ENCODE measurements around the gene NCAM2.
"Not testable (repeated sequence)": the region's sequence is repeated elsewhere in the genome, so short reads cannot be mapped to it uniquely, and the experiment has no call there.

Gene NCAM2

DNA sequence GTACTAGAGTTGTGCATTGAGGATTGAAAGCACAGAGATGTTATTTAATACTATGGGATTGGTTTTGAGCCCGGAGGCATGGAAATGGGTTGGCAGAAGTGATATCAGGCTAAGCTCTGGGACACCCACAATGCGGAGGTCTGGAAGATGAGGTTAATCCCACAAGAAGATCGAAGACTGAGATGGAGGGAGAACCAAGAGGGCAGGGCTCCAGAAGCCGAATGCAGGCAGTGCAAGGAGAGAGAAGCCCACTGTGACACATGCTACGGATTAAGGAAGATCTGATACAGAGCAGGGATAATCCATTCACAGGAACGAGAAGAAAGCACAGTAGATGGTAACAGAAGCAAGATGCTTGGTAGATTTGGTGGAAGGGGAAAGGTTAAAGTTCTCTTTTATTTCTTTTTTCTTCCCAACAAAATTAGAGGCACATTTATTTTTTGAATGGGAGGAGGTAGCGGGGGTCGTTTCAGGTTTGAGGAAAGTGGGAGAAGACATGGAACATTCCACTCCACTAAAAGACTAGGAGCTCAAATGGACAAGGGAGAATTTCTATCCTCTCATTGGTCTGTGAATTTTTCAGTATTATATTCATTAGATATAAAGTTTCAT lies 113.2 kb downstream of the NCAM2 start:
- DNase-seq: no peak

DNA sequence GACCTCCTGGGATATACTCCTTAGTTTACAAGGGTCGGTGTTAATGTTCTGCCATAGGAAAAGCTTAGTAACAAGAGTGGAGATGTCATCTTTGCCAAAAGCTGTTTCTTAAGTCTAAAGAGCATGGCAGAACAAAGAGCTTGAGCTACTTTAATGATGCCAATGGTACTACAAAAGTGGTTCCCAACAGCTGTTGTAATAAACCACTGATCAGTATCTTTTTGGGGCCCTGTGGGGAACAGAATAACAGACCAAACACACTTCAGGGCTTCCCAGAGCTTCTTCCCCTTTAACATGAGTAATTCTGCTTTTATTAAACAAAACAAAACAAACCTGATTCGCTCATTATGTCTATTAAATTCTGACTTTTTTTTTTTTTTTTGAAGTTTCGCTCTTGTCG lies 116.3 kb downstream of the NCAM2 start:
- no peak for DNase-seq

DNA sequence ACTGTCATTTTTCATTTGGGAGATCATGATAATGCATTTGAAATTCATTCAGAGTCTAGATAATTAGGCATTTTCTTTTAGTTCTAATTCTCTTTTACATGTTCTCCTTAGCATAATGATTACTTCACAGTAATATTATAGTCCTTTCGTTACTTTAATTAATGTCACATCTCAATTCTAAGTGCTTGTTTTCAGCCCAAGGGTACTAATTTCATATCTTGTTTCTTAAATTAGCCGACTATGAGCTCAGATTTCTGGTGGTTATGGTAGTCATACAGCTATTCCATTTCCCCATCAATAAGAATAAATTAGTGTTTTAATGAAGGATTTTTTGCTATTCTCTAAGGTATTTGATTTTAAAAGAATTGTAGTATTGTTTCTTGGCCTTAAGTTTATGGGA lies 120.9 kb downstream of the NCAM2 start:
- no peak for DNase-seq

DNA sequence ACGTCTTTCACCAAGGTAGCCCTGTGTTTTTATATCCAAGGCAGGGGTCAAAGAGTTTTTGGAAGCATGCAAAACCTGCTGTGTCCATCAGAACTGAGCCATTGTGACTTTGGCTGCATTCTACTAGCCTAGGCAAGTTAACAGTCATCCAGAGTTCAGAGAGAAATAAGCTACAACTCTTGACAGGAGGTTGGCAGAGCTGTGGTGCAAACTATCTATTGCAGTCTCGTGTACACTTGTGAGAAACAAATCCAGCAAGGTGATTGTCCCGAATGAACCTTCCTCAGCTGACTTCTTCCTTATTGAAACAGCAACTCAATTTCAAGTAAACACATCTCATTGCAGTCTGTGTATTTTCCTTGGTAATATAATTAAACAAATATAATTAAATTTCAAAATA lies 124.5 kb downstream of the NCAM2 start:
- DNase-seq: no peak

DNA sequence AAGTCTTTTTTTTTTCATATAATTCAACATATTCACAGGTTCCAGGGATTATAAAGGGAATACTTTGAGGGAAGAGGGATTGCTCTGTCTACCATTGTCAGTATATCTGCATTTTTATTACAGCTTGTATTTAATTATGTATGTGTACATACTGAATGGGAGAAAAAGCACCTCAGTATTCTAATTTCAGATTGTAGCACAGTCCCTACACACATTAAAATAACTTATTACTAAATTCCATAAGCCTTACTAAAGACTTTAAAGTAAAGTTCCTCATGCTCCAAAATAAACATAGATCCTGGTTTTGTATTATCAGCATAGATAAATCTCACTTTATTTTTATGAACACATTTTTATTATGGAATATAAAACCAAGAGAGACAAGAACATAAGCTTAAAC lies 134.2 kb downstream of the NCAM2 start:
- no peak for DNase-seq

DNA sequence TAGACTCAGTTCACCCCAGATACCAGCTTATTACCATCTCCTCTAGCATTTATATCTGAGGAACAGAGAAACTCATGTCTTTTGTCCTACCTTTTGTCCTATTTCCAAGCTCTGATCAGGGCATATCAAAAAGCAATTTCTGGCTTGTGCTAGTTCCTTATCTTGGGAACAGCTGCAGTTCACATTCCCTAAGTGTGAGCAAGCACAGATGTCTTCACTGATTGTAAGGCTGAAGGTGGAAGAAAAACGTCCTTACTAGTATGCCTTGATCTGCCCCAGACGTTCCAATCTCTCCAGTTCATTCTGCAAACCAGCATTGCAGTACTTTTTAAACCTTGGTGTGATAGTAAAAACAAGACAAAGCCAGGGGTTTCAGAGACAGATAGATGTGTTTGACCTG lies 139.8 kb downstream of the NCAM2 start:
- no peak for DNase-seq

DNA sequence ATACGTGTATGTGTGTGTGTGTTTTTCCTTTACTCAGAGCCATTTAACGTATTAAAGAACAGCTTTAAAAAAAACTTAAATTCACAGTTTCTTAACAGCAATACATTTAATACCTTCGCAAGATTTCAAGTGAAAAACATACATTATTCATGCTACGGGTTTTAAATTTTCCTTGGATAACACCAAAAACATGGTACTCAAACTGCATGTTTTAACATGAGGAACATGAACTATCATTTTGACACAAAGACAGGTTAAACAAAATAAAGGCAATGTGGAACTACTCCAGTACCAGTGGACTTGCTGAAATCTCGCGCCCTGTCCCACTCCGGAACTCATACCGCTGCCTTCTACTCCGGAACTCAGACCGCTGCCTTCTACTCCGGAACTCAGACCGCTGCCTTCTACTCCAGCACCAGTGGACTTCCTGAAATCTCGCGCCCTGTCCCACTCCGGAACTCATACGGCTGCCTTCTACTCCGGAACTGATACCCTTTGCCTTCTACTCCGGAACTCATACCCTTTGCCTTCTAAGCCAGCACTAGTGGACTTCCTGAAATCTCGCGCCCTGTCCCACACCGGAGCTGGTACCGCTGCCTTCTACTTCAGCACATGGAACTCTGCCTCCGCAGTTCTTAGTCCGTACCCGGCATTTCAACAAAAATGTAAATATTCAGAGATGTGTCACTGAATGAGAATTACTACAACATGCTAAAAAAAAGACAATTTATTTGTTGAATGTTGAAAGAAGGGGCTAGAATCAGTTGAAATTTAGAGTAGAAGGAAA lies 148.6 kb downstream of the NCAM2 start:
- no peak for DNase-seq

DNA sequence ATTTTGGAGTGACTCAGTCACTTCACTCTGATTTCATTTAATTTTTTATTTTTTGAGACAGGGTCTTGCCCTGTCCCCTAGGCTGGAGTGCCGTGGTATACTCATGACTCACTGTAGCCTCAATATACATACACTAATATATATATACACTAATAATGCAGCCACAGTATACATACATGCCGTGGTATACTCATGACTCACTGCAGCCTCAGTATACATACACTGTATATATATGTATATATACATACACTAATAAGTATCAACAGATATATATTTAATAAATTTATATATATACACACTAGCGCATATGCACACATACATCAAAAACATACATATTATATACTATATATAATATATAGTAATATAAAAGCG lies 149.2 kb downstream of the NCAM2 start:
- no peak for DNase-seq

DNA sequence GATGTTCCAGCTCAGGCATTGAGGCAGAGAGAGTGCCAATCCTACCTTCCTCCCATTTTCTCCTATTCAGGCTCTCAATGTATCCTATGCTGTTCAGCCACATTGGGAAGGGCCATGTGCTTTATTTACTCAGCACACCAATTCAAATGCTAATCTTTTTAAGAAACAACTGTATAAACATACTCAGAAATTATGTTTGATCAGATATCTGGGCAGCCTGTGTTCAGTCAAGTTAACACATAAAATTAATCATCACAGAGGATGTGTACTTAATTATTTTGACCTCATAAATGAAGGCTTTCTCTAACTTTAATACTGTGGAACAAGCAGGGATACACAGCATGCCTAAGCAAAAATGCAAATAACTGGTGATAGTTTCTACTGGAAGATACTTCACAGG lies 149.8 kb downstream of the NCAM2 start:
- no peak for DNase-seq

DNA sequence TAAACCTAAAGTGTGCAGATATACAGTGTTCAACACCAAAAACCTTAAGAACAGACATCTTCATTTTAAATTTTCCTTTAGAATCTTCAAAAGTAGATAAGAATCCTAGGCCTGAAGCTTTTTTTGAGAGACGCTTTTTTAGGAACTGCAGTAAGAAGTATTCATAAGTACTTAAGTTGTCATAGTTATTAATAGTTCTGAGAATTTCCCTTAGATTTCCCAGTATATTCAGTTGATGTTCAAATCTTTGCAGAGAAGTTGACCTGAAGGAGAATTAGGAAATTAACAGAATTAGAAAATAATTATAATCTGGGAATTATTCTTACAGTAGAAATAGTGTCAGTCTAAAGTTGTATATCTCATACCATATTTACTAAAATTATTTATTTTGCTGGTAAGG lies 150.3 kb downstream of the NCAM2 start:
- no peak for DNase-seq

DNA sequence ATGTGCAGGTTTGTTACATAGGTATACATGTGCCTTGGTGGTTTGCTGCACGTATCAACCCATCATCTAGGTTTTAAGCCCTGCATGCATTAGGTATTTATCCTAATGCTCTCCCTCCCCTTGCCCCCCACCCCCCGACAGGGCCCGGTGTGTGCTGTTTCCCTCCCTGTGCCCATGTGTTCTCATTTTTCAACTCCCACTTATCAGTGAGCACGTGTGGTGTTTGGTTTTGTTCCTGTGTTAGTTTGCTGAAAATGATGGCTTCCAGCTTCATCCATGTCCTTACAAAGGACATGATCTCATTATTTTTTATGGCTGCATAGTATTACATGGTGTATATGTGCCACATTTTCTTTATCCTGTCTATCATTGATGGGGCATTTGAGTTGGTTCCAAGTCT lies 151.2 kb downstream of the NCAM2 start:
- DNase-seq: not testable (repeated sequence)

DNA sequence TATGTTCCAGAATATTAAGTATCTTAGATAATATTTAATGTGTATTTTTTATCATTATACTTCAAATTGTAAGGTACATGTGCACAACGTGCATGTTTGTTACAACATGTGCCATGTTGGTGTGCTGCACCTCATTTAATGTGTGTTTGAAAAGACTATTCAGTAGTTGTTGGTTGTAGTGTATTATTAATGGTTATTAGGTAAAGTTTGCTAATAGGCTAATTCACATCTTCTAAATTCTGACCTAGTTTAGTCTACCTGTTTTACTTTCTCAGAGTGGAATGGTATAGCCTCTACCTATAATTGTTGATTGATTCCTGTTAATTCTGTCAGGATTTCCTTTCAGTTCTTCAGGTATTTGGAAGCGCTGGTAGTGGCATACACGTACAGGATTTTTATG lies 153.0 kb downstream of the NCAM2 start:
- no peak for DNase-seq

DNA sequence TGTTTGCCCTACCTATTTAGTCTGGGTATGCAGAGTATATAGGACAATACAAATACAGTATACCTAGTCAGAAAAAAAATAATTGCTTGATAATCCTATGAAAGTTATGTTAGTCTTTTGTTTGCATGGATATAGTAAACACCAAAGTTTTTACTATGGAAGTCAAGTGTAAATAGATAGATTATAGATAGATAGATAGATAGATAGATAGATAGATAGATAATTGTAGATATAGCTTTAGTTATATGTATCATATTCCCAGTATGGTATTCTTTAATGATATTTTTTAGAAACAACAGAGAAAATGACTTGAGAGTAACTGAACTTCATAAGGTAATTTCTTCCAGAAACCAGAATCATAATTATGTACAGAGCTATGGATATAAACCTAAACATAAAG lies 158.2 kb downstream of the NCAM2 start:
- no peak for DNase-seq

DNA sequence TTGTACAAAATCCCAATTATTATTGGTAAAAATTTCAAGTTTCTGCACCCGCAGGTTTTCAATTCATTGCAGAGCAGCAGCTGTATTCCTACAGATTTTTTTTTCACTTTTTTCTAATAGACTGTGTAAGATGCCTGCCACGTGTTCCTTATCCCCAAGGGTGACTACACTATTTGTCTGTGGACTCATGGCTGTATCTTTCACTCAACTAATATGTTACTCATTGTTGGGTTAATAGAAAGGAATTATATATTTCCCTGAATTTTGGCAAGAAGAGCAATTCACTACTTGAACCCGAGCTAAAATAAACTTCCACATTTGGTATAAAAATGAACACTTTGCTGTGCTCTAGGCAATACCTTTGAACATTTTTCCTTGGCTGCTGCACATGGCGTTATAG lies 158.7 kb downstream of the NCAM2 start:
- no peak for DNase-seq

DNA sequence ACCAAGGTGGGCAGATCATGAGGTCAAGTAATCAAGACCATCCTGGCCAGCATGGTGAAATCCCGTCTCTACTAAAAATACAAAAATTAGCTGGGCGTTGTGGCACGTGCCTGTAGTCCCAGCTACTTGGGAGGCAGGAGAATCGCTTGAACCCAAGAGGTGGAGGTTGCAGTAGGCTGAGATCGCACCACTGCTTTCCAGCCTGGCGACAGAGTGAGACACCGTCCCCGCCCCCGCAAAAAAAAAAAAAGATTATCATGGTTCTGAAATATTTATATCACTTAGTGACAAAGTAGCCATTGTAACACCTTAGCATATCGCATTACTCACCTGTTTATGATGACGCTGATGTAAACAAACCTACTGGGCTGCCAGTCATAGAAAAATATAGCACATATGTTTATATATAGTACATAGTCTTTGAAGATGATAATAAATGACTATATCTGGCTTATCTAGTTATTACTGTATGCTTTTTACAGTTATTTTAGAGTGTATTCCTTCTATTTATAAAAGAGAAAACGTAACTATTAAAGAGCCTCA lies 160.2 kb downstream of the NCAM2 start:
- DNase-seq: no peak

DNA sequence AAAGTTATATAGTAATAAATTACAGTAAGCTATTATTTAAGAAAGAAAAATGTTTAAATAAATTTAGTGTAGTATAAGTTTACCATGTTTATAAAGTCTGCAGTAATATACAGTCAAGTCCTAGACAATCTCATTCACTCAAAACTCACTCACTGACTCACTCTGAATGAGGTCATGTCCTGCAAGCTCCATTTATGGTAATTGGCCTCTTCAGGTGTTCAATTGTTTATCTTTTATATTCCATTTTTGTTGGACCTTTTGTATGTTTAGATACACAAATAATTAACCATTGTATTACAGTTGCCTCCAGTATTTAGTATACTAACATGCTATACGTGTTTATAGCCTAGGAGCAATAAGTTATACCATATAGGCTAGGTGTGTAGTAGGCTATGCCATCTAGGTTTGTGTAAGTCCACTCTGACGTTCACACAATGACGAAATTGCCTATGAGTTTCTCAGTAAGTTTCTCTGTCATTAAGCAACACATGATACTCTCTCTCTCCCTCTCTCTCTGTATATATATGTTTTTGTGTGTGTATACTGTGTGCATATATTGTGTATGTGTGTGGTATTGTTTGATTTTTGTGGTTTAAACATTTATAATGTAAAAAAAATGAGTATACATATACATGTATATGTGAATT lies 161.2 kb downstream of the NCAM2 start:
- no peak for DNase-seq

DNA sequence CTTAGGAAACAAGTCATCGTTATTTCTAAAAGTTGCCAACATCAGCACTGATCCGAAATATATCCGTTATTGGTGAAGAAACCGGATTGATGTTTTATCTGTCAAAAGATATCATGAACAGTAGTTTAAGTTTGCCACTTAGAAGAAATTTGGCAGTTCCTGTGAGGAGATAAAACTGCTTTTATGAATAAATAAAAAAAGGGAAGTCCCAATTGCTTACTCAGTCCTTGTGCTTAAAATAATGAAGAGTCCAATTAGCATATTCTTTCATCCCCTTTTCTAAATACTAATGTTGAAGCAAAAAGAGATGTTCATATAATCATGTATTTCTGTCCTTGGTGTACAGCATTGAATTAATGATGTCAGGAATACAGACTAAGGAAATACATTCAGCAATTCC lies 164.6 kb downstream of the NCAM2 start:
- no peak for DNase-seq

DNA sequence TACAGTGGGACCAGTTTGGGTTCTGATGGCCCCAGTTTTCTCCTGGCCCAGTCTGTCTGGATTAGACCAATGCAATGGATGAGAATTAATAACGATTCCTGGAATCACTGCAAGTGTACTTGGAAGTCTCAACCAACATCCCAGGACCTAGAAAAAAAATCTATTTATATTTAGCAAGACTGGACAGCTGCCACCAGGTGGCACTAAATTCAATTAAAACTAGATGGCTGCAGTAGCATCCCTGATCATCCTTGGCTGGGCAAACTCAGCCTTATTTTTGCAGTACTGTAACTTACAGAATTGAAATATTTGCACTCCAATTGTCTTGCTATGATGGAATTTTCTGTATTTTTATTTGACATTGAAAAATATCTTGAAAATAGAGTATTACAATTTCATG lies 165.7 kb downstream of the NCAM2 start:
- no peak for DNase-seq

DNA sequence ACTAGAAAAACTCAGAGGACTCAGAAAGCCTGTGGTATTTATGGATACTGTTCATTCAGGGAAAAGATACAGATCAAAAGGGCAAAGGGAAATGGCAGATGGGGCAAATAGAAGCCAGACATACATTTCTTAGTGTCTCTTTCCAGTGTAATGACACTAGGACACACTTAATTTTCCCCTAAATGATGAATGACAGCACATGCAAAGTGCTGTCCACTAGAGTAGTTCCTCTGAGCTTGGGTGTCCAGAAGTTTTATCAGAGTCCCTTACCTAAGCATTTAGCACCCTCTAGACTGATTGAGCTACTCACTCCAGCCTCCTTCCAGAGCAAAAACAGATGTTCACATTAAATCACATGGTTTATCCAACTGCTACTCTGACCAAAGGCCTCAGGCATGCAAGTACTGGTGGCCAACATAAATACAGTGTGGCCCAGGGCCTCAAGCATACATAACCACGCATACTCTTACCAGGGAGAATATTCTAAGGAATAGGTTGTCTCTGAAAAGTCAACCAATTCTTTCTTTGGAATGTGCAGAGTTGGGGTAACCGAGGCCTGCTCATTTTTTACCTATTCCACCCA lies 166.9 kb downstream of the NCAM2 start:
- no peak for DNase-seq

DNA sequence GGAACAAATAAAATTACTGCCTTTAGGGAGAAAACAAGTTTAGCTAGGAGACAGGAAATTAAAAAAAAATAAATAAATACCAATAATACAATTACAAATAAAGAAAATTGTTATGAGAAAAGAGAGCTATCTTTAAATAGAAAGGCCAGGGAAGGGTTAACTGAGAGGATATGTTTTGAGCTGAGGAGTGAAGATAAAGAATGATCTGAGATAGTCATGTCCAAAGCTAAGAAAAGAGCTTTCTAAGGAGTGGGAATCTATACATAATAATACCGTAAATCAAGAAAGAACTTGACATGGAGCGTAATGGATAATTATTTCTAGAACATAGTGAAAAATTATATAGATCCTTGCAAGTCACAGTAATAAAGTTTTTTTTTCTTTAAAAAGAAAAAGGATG lies 176.5 kb downstream of the NCAM2 start:
- DNase-seq: no peak

DNA sequence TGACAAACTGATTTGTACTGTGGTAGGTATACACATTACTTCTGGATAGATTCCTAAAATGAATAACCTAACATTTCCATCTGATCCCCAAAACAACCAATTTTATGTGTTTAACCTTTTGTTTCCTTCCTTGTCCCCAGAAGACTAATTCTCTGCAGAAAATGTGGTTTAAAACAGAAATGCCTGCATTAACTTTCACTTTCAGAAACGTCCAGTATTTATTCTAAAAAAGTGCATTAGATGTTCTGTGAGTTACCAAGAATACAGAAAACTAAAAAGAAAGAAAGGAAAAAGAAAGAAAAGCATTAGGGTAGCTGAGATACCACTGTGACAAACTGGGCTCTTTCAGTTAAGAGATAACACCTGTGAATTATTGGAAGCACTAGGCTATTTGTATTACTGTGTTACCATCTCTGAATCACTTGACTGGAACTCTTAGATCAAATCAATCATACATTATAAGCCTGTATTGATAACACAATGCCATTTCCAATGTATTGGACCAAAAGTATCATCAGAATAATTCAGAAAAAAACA lies 177.7 kb downstream of the NCAM2 start:
- no peak for DNase-seq

DNA sequence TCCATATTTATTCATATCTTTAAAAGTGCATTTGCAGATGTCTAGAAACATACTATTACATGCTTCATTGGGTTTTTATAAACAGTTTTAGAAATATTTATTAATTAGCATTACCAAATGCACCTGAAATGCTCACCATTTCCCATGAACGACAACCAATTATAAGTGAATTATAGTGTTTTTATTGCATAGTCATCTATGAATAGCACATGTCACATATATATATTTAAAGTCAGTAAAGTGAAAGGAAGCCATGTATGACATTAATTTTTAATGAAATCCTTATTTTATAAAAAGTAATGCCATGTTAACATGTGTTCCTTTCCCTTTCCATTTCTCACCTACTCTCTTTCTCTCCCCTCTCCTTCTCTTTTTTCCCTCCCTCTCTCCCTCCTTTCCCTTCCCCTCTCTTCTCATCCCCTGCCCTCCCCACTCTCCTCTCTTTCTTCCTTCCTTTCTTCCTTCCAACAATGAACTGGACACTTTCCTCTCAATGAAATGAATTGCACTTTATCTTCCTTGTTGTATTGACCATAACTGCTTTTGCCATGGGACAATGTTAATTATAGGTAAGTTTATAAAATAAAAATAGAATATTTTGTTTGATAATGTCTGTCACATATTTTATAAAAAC lies 179.3 kb downstream of the NCAM2 start:
- no peak for DNase-seq
